HCT116 (cell line): ENCODE data around the gene C13orf46. TPM values are rescaled to one million over a fixed set of nuclear protein-coding genes. Genes with fewer than 3 reads are reported as not detected.

ENCODE experiments used
- ATAC-seq: fragments of 200-7000 bp; cut with Tn5 transposase; 2 replicates; pipeline ENCODE4 v1.9.1; 2020; ENCODE audit warnings: mild to moderate bottlenecking, moderate library complexity
- BruUV-seq: library from RNA; stranded (reverse); fragments of 400-500 nt; replicated peaks from 2 replicates; lab custom pipeline; 2021; lab: Mats Ljungman, UMichigan
- CTCF ChIA-PET: fragments of 300-600 bp; sonication (Branson Sonifier 250); formaldehyde crosslinking; loops from one replicate; lab custom pipeline; 2021; ENCODE audit warnings: antibody characterized with exemption; lab: Charles Lee
- POLR2A ChIA-PET: fragments of 300-600, 350-600 bp; sonication (Branson Sonifier 250); formaldehyde crosslinking; loops from one replicate; lab custom pipeline; 2021; ENCODE audit warnings: antibody characterized with exemption; lab: Charles Lee
- RAD21 ChIA-PET, 2 experiments: fragments of 300-600 bp; sonication (Branson Sonifier 250); formaldehyde crosslinking; loops; one replicate each; lab custom pipeline; 2023; ENCODE audit warnings: low total read pairs in 2 of 2; ENCODE audit not compliant: uncharacterized antibody in 2 of 2, unreplicated experiment in 2 of 2, low non-redundant PET in 1 of 2; lab: Charles Lee
- DNase-seq: peaks from one replicate; pipeline ENCODE4 v3.0.0-alpha.2; 2010; ENCODE audit warnings: low read depth, low spot score
- H2AFZ ChIP-seq: fragments of 200-600 bp; shearing (Covaris generic), sonication (generic); 2 replicates; pipeline ENCODE4 v1.6.1; 2017; ENCODE audit warnings: low read depth, mixed run types, mixed read lengths, antibody characterized with exemption, low read length; ENCODE audit not compliant: poor library complexity, severe bottlenecking
- H3K27ac ChIP-seq: 2 replicates; pipeline ENCODE4 v1.5.1; 2012; ENCODE audit warnings: low read depth, low read length
- H3K27me3 ChIP-seq: fragments of 200-600 bp; sonication (generic); 2 replicates; pipeline ENCODE4 v1.6.1; 2016; ENCODE audit warnings: mixed run types, low read length, mixed read lengths; ENCODE audit not compliant: insufficient read depth
- H3K36me3 ChIP-seq, 2 experiments: fragments of 200-500 bp in 1 of 2; fragments of 200-600 bp in 1 of 2; sonication (Bioruptor generic) in 1 of 2; sonication (generic) in 1 of 2; 2 replicates each; pipeline versions ENCODE4 v1.5.1 to v1.6.1; 2014 to 2016; ENCODE audit warnings: low read length in 2 of 2, inconsistent platforms in 1 of 2, mixed read lengths in 1 of 2, mixed run types in 1 of 2; ENCODE audit not compliant: insufficient read depth in 2 of 2, control insufficient read depth in 1 of 2
- H3K4me1 ChIP-seq, 2 experiments: fragments of 200-600 bp in 1 of 2; sonication (generic) in 1 of 2; 2 replicates each; pipeline versions ENCODE4 v1.5.1 to v1.6.1; 2012 to 2017; ENCODE audit warnings: low read length in 2 of 2, inconsistent platforms in 1 of 2, mild to moderate bottlenecking in 1 of 2, mixed read lengths in 1 of 2, mixed run types in 1 of 2, moderate library complexity in 1 of 2; ENCODE audit not compliant: insufficient read depth in 2 of 2, control insufficient read depth in 1 of 2
- H3K4me2 ChIP-seq: fragments of 200-600 bp; sonication (generic); 2 replicates; pipeline ENCODE4 v1.6.1; 2017; ENCODE audit warnings: mixed run types, low read length, mixed read lengths
- H3K4me3 ChIP-seq, 2 experiments: fragments of 200-600 bp in 1 of 2; sonication (generic) in 1 of 2; replicated peaks in 1 of 2; 2 replicates each; pipeline ENCODE4 v1.5.1; 2011 to 2016; ENCODE audit warnings: low read length in 2 of 2, control low read depth in 1 of 2, low read depth in 1 of 2, mild to moderate bottlenecking in 1 of 2, mixed read lengths in 1 of 2, mixed run types in 1 of 2
- H3K79me2 ChIP-seq: fragments of 200-600 bp; sonication (generic); 2 replicates; pipeline ENCODE4 v1.6.1; 2017; ENCODE audit warnings: mild to moderate bottlenecking, mixed run types, low read length, moderate library complexity, mixed read lengths; ENCODE audit not compliant: insufficient read depth
- H3K9ac ChIP-seq: fragments of 200-600 bp; sonication (generic); 2 replicates; pipeline ENCODE4 v1.6.1; 2016; ENCODE audit warnings: low read length, mixed read lengths
- H3K9me2 ChIP-seq: fragments of 200-600 bp; sonication (generic), shearing (Covaris generic); 2 replicates; pipeline ENCODE4 v1.6.1; 2017; ENCODE audit warnings: mixed run types, mild to moderate bottlenecking, moderate library complexity; ENCODE audit not compliant: insufficient read depth
- H3K9me3 ChIP-seq, 2 experiments: fragments of 200-500 bp in 1 of 2; fragments of 200-600 bp in 1 of 2; sonication (Bioruptor generic) in 1 of 2; sonication (generic) in 1 of 2; 2 replicates each; pipeline ENCODE4 v1.6.1; 2014 to 2017; ENCODE audit warnings: low read length in 2 of 2, mixed read lengths in 2 of 2, inconsistent platforms in 1 of 2, low read depth in 1 of 2, mild to moderate bottlenecking in 1 of 2, mixed run types in 1 of 2, moderate library complexity in 1 of 2; ENCODE audit not compliant: control insufficient read depth in 1 of 2, insufficient read depth in 1 of 2
- H4K20me1 ChIP-seq: fragments of 200-600 bp; sonication (generic), shearing (Covaris generic); 2 replicates; pipeline ENCODE4 v1.6.1; 2017; ENCODE audit warnings: mixed run types, mild to moderate bottlenecking, moderate library complexity; ENCODE audit not compliant: insufficient read depth
- ATF3 ChIP-seq: IDR thresholded peaks from 2 replicates; pipeline ENCODE4 v1.6.1; 2012
- CBX3 ChIP-seq: IDR thresholded peaks from 2 replicates; pipeline ENCODE4 v1.6.1; 2012; ENCODE audit warnings: low read depth
- CEBPB ChIP-seq: IDR thresholded peaks from 2 replicates; pipeline ENCODE4 v1.6.1; 2012; ENCODE audit warnings: low read depth
- CTCF ChIP-seq, 3 experiments: fragments of 200-600 bp in 1 of 3; sonication (generic) in 1 of 3; IDR thresholded peaks in 2 of 3; conservative IDR thresholded peaks in 1 of 3; 2 replicates each; pipeline ENCODE4 v1.5.1; 2012 to 2017; ENCODE audit warnings: low read depth in 2 of 3, low read length in 2 of 3, antibody characterized with exemption in 1 of 3, borderline replicate concordance in 1 of 3, control low read depth in 1 of 3, mild to moderate bottlenecking in 1 of 3, mixed read lengths in 1 of 3, mixed run types in 1 of 3, moderate library complexity in 1 of 3; ENCODE audit not compliant: insufficient read depth in 1 of 3
- EGR1 ChIP-seq: IDR thresholded peaks from 2 replicates; pipeline ENCODE4 v1.6.1; 2012; ENCODE audit warnings: low read depth
- ELF1 ChIP-seq: IDR thresholded peaks from 2 replicates; pipeline ENCODE4 v1.6.1; 2012; ENCODE audit warnings: low read depth, borderline replicate concordance
- EZH2phosphoT487 ChIP-seq: fragments of 200-600 bp; IDR thresholded peaks from 2 replicates; pipeline ENCODE4 v1.6.1; 2018; ENCODE audit warnings: antibody characterized with exemption, borderline replicate concordance
- FOSL1 ChIP-seq: IDR thresholded peaks from 2 replicates; pipeline ENCODE4 v1.6.1; 2012; ENCODE audit warnings: low read depth
- POLR2AphosphoS5 ChIP-seq: IDR thresholded peaks from 2 replicates; pipeline ENCODE4 v1.6.1; 2011; ENCODE audit warnings: mild to moderate bottlenecking, low read depth, low read length, moderate library complexity
- SP1 ChIP-seq: IDR thresholded peaks from 2 replicates; pipeline ENCODE4 v1.6.1; 2012; ENCODE audit warnings: low read depth
- SRF ChIP-seq: IDR thresholded peaks from 2 replicates; pipeline ENCODE4 v1.6.1; 2012; ENCODE audit warnings: low read depth
- TCF7L2 ChIP-seq: IDR thresholded peaks from 2 replicates; pipeline ENCODE4 v1.7.0; 2011; ENCODE audit warnings: borderline replicate concordance, inconsistent platforms; ENCODE audit not compliant: insufficient read depth, insufficient read length; ENCODE audit errors: extremely low read depth
- YY1 ChIP-seq: IDR thresholded peaks from 2 replicates; pipeline ENCODE4 v1.6.1; 2011; ENCODE audit warnings: low read length, low read depth, moderate library complexity, mild to moderate bottlenecking; ENCODE audit not compliant: insufficient replicate concordance; ENCODE audit errors: extremely low read depth
- ZBTB33 ChIP-seq: IDR thresholded peaks from 2 replicates; pipeline ENCODE4 v1.6.1; 2011; ENCODE audit warnings: mild to moderate bottlenecking, low read length, moderate library complexity; ENCODE audit not compliant: insufficient replicate concordance; ENCODE audit errors: extremely low read depth
- ZFX ChIP-seq: fragments of 450-650 bp; IDR thresholded peaks from 2 replicates; pipeline ENCODE4 v1.6.1; 2017
- ZNF274 ChIP-seq: fragments of 200-500 bp; sonication (Bioruptor generic); IDR thresholded peaks from 2 replicates; pipeline ENCODE4 v1.6.1; 2014; ENCODE audit warnings: mild to moderate bottlenecking, low read depth, low read length, inconsistent platforms
- intact Hi-C: fragments of 100-400 bp; cut with micrococcal nuclease; formaldehyde crosslinking; loops from 2 replicates; pipeline ENCODE4 v1.10.0; 2022
- total RNA-seq: library from RNA; stranded (reverse); gene quantifications from one replicate; pipeline ENCODE4 v1.2.1, GENCODE V29; 2021; ENCODE audit not compliant: unreplicated experiment

Gene C13orf46
- total RNA-seq, 1 experiment from 2014 or later, result 0.93 TPM

GRCh38 chr13:113962386-113962785 lies 11.5 kb downstream of the C13orf46 start:
- Histone ChIP-seq H3K9ac (no peak overlapping the region), H3K4me1 (no peaks in the 10 kb centered on the region), H4K20me1 (no peaks in the 10 kb centered on the region), H3K79me2 (no peaks in the 10 kb centered on the region), H3K9me2 (no peaks in the 10 kb centered on the region), H3K4me2 (no peak overlapping the region), H3K4me3 (no peak overlapping the region), H3K27me3 (no peaks in the 10 kb centered on the region), H3K36me3 (no peaks in the 10 kb centered on the region), H2AFZ (no peak overlapping the region), H3K27ac (no peak overlapping the region), H3K9me3 (peaks cover 13 to 22% of the 10 kb centered on the region in 2 experiments; a peak in 3 of 4 replicates)
- CTCF ChIA-PET, result no interaction called here
- no TSS peak for BruUV-seq
- ATAC-seq, result no peak
- DNase-seq, result no peak
- intact Hi-C loops, result no loop called here
- POLR2A ChIA-PET, result no interaction called here
- RAD21 ChIA-PET, result no interaction called here
- TF ChIP-seq EGR1 (no peak), YY1 (no peak), EZH2phosphoT487 (no peak), FOSL1 (no peak)
- TF ChIP-seq, all 23 proteins: peak for 0

GRCh38 chr13:113960276-113960948 lies 13.5 kb downstream of the C13orf46 start:
- Histone ChIP-seq H3K27ac (no peak overlapping the region), H3K79me2 (no peaks in the 10 kb centered on the region), H3K4me2 (no peak overlapping the region), H3K27me3 (no peaks in the 10 kb centered on the region), H3K36me3 (no peaks in the 10 kb centered on the region), H3K4me1 (no peaks in the 10 kb centered on the region), H4K20me1 (no peaks in the 10 kb centered on the region), H3K4me3 (no peak overlapping the region), H3K9me3 (peaks cover 13 to 22% of the 10 kb centered on the region in 2 experiments; a peak in 3 of 4 replicates), H3K9ac (no peak overlapping the region), H3K9me2 (no peaks in the 10 kb centered on the region), H2AFZ (no peak overlapping the region)
- CTCF ChIA-PET, result no interaction called here
- intact Hi-C loops, result no loop called here
- ATAC-seq (no peak), DNase-seq (no peak)
- RAD21 ChIA-PET, result no interaction called here
- no TSS peak for BruUV-seq
- POLR2A ChIA-PET, result no interaction called here
- TF ChIP-seq ZBTB33, result no peak
- TF ChIP-seq SP1, result no peak
- no peak for TF ChIP-seq ZFX
- no peak for TF ChIP-seq ZNF274
- TF ChIP-seq CBX3, result no peak
- TF ChIP-seq ATF3, result no peak
- no peak for TF ChIP-seq YY1
- TF ChIP-seq POLR2AphosphoS5, result no peak
- TF ChIP-seq CTCF (IDR thresholded peaks at IDR 0.05 in 2 of 3, conservative IDR thresholded peaks at IDR 0.05 in 1 of 3; ENCODE audit: borderline replicate concordance in 1 of 3, insufficient read depth in 1 of 3, low read depth in 2 of 3, low read length in 2 of 3), result no peak
- TF ChIP-seq SRF, result no peak
- TF ChIP-seq CEBPB, result no peak
- TF ChIP-seq EZH2phosphoT487, result no peak
- TF ChIP-seq FOSL1, result no peak
- no peak for TF ChIP-seq ELF1
- no peak for TF ChIP-seq TCF7L2
